T-helper 22 cell (primary cell): ENCODE measurements around the gene PXDN.
"Not testable (repeated sequence)": the region's sequence is repeated elsewhere in the genome, so short reads cannot be mapped to it uniquely, and the experiment has no call there.

Source experiments
- DNase-seq: peaks from one replicate; pipeline ENCODE4 v3.0.0-alpha.2; 2020; ENCODE audit warnings: low read depth

Gene PXDN

GRCh38 chr2:1702186-1702565, 42.1 kb downstream of the PXDN start:
- DNase-seq: no peak

- no peak for DNase-seq
These were observed 42.6 kb downstream of the PXDN start for GRCh38 chr2:1701556-1702185.

- no peak for DNase-seq
These were observed 43.3 kb downstream of the PXDN start for GRCh38 chr2:1701020-1701419.

- not testable (repeated sequence) for DNase-seq
These were observed 43.9 kb downstream of the PXDN start for GRCh38 chr2:1700427-1700826.

- DNase-seq: no peak
These were observed 45.9 kb downstream of the PXDN start for GRCh38 chr2:1698188-1698945.

- DNase-seq: no peak
These were observed 46.7 kb downstream of the PXDN start for GRCh38 chr2:1697601-1698000.

GRCh38 chr2:1696472-1696871, 47.8 kb downstream of the PXDN start:
- no peak for DNase-seq

GRCh38 chr2:1694371-1695271, 49.7 kb downstream of the PXDN start:
- DNase-seq: no peak

GRCh38 chr2:1693723-1694122, 50.6 kb downstream of the PXDN start:
- no peak for DNase-seq

- DNase-seq: no peak
These were observed 52.0 kb downstream of the PXDN start for GRCh38 chr2:1692342-1692741.

GRCh38 chr2:1691366-1691765, 52.9 kb downstream of the PXDN start:
- DNase-seq: no peak

GRCh38 chr2:1690056-1690775, 54.1 kb downstream of the PXDN start:
- no peak for DNase-seq

GRCh38 chr2:1688859-1689258, 55.5 kb downstream of the PXDN start:
- DNase-seq: no peak

- no peak for DNase-seq
These were observed 56.2 kb downstream of the PXDN start for GRCh38 chr2:1688161-1688560.

GRCh38 chr2:1687254-1687653, 57.1 kb downstream of the PXDN start:
- DNase-seq: no peak

- no peak for DNase-seq
These were observed 57.6 kb downstream of the PXDN start for GRCh38 chr2:1686784-1687105.

- DNase-seq: no peak
These were observed 58.1 kb downstream of the PXDN start for GRCh38 chr2:1685957-1686783.

- no peak for DNase-seq
These were observed 59.0 kb downstream of the PXDN start for GRCh38 chr2:1685078-1685956.

GRCh38 chr2:1683297-1683696, 61.0 kb downstream of the PXDN start:
- no peak for DNase-seq

GRCh38 chr2:1682181-1682440, 62.2 kb downstream of the PXDN start:
- no peak for DNase-seq
